ENCODE measurements around the gene TBL1X.

Gene TBL1X

GRCh38 chrX:9693307-9694001, 228.6 kb downstream of the TBL1X start:
- in situ Hi-C loops (cut with MboI; ENCODE audit: low sequenced_read_pairs), result no loop called here

DNA sequence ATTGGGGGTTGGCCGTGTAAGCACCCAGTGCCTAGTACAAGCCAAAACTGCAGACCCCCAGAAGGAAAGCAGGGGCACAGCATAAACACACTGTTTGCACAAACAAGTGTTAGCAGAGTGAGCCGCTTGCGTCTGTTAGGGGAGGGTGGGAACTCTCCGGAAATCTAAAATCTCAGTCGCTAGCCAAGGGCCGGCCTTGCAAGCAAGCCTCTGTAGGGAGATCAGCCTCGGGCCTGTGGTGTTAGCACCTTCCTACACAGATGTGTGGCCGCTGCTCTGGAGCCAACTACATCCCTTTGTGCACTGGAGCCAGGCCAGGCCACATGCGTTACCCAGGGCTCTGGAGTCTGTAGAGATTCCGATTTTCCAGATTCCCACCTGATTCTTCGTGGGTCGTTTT, 233.7 kb downstream of the TBL1X start:
- in situ Hi-C loops (cut with MboI; ENCODE audit: low sequenced_read_pairs), result no loop called here

DNA sequence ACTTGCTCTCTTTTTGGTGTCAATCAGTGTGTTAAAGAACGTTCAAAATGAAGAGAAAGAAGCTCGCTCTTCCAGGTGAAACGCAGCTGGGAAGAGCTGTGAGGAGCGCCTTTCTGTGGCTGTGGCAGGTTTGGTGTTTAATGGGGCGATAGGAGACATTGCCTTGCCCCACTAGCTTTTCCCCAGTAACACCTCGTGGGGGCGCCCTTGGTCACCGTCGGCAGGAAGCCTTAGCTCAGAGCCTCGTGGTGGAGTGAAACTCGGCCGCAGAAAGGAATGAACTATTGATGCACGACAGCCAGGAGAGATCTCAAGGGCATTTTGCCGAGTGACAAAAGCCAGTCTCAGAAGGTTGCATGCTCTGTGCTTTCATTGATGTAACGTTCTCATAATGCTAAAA, 235.7 kb downstream of the TBL1X start:
- in situ Hi-C loops (cut with MboI; ENCODE audit: low sequenced_read_pairs), result no loop called here

GRCh38 chrX:9701790-9702189, 236.9 kb downstream of the TBL1X start:
- in situ Hi-C loops (cut with MboI; ENCODE audit: low sequenced_read_pairs), result no loop called here

DNA sequence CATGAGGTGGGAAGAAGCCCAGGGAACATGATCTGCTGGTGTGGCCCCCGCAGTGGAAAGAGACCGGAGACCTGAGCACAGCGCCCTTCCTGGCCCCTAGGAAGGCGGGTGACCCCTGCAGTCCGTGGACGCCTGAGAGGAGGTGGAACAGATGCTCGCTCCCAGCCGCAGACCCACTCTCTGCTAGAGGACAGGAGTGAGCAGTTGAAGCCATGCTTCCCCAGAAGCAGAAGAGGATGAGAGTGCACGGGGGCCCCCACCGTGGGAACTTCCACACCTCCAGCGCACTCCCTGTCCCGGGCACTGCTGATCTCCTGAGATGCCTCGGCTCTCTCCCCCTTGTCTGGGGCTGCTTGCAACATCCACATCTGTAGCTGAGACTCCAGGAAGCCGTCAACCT, 238.5 kb downstream of the TBL1X start:
- in situ Hi-C loops (cut with MboI; ENCODE audit: low sequenced_read_pairs), result no loop called here

DNA sequence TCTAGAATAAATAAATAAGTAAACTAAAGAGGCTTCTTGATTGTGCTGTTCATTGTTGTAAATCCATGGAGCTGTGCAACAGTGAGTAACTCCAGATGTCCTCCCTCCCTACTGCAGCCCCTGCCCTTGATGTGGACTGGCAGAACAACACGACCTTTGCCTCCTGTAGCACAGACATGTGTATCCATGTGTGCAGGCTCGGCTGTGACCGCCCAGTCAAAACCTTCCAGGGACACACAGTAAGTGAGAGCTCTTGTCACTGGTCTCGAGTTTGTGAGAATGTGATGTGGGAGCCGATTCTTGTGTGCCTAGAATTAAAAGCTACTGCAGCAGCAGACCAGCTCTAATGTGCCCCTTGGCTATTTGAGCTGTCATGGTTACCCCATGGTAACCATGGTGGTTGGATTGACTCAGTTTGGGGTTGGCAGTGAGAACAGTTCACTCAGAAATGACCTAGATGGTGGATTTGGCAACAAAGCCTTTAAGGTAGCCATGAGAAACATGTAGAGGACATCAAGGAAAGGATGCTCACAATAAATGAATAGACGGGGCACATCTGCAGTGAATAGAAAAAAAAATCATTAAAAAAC, 240.1 kb downstream of the TBL1X start:
- in situ Hi-C loops (cut with MboI; ENCODE audit: low sequenced_read_pairs), result no loop called here

DNA sequence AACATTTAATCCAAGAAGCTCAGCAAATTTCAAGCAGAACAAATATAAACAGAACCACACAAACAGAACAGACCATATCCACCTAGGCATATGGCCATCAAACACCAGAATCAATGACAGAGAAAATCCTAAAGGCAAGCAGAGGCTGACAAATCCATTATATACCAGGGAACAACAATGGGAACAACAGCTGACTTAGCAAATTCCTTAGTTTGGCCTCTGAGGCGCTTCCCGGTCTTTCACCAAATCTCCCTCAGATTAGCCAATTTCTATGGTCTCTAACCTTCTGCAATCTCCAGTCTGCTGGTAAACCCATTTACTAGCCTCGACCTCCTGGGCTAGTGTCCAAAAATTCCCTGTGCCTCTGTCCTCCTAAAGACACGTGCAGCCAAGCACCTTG, 241.6 kb downstream of the TBL1X start:
- in situ Hi-C loops (cut with MboI; ENCODE audit: low sequenced_read_pairs), result no loop called here

DNA sequence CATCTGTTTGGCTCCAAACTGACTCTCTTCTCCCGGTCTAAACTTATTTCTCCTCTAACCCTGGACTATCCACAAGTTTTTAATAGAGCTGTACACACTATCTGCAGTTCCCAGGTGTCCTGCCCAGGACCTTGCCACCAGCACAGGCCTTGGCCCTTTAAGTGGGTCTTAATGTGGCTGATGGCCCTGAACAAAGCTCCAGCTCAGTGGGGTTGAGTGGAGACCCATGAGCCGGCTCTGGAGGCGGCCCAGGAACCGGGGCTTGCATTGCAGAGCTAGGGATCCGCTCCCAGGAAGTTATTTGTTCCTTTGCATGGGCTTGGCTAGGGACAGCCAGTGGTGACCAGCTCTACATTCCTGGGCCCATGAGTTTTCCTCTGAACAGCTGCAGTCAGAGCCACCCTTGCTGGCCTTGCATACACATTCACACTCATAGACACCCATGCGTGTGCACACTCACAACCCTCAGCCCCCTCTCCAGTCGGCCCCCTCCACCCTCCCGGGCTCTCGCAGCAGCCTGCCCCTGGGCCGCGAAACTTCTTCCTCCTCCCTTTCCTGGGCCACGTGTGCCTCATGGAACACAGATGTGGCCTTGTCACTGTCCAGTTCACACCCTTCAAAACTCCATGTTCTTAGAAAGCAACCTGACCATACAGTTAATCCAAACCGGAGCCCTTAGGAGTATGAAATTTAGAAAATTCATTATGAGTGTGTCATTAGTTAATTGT, 242.6 kb downstream of the TBL1X start:
- in situ Hi-C loops (cut with MboI; ENCODE audit: low sequenced_read_pairs), result no loop called here

GRCh38 chrX:9708086-9708485, 243.2 kb downstream of the TBL1X start:
- in situ Hi-C loops (cut with MboI; ENCODE audit: low sequenced_read_pairs), result no loop called here

DNA sequence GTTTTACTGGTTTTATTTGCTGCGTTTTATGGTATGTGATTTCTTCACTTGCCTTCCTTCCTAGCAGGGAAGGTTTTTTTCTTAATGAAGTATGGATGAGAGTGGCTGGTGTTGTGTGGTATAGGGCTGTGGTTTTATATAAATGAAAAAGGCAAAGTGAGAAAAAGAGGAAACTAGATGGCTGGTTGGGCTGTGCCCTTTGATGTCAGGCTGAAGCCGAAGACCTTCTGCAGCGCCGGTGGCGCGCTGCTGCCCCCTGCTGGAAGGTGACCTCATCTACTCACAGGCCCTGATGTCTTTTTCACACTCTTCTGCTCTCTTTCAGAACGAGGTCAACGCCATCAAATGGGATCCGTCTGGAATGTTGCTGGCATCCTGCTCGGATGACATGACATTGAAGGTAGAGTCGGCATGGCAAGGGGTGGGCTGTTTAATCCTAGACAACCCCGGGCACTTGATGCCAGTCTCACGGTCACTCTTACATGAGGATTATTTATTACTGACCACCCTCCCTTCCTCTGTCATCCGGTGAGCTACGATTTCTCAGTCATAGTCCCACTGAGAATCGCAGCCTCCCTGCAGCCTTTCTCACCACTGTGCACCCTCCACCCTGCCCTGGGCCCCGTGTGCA, 244.2 kb downstream of the TBL1X start:
- in situ Hi-C loops (cut with MboI; ENCODE audit: low sequenced_read_pairs), result no loop called here

DNA sequence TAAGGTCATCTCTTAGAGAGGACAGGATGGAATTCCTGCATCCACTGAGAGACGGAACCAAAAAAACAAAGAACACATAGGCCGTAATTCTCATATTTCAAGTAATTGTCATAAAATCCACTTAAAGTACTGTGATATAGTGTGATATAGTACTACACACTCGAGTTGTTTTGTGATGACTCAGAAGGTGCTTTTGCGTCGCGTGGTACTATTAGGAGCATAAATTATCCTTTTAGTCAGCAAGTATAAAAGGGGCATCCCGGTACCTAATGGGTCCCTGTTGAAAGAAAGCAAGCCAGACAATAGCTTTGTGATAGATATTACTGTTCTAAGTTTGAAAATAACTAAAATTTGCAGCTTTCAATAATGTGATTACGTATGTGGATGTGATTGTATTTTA, 245.5 kb downstream of the TBL1X start:
- in situ Hi-C loops (cut with MboI; ENCODE audit: low sequenced_read_pairs), result no loop called here

DNA sequence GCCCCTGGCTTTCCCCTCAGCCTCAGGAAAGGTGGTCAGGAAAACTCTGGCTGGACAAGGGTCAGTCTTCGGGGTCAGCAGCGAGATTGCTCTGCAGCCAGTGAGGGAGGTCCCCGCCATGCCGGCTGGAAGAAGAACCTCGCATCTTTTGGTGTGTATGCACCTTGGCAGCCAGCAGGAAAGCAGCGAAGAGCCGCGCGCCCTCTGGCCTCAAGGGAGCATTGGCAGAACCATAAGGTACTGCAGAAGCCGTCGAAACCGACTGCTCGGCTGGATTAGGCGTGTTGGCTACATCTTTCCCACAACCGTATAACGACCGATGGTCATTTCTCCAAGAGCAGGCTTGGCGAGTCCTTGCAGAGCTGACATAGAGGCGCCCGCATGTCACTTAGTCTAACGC, 252.5 kb downstream of the TBL1X start:
- in situ Hi-C loops (cut with MboI; ENCODE audit: low sequenced_read_pairs), result no loop called here

DNA sequence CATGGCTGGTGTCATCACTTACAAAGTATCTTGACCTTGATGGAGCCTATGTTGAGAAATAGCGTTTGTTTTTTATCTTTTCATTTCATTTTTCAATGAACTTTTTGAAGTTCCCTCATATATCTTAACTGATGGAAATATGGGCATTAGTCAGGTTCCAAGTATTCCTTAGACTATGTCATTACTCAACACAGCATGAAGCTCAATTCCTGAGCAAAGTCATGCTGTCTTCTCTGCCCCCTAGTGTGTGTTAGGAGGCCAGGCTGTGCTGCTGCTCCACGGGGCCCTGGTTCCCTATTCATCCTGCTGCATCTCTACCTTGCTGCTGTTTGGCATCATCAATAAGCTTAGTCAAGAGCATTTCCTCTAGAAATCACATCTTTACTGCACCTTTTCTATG, 259.9 kb downstream of the TBL1X start:
- in situ Hi-C loops (cut with MboI; ENCODE audit: low sequenced_read_pairs), result no loop called here

DNA sequence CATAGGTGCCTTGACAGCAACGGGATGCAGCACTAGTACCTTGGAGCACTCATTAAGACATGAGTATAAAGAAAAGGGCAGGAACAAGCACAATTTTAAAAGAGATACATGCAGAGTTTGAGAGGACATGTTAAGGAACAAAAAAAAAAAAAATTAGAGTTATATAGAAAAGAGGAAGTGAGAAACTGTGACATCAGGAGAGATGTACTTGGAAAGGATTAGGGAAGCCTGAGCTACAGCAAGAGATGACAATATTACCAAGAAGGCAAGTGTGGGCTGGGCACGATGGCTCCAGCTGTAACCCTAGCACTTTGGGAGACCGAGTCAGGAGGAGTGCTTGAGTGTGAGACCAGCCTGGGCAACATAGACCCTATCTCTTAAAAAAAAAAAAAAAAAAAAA, 263.4 kb downstream of the TBL1X start:
- in situ Hi-C loops (cut with MboI; ENCODE audit: low sequenced_read_pairs), result no loop called here

DNA sequence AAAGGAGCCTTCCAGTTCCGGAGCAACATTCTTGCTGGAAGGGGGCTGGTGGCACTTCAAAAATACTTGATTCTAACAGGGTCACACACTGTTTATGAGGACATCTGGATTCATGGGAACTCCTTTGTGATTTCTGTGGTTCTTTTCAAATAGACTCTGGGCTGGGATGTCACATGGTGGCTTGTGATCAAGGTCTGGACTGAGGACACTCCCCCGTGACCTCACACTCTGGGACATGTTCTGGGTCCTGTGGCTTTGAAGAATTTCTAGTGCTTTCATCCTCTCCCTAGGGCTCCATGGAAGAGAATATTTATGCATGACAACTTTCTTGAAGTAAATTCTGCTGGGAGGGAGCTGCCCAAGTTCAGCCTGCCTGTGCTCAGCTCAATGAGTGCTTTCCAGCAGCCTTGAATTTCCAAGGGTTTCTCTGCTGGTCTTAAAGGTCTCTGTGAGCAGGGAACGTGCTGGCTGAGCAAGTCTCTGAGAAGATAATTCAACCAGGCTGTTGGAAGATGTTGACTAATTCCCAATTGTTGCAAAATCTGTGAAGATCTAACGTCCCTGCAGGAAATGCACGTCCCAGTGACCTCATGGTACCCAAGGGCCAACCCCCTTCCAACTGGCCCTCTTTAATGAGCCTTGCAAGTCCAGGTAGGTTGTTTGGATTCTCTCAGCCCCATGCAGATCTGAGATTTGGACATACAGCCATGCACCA, 264.5 kb downstream of the TBL1X start:
- in situ Hi-C loops (cut with MboI; ENCODE audit: low sequenced_read_pairs), result no loop called here

DNA sequence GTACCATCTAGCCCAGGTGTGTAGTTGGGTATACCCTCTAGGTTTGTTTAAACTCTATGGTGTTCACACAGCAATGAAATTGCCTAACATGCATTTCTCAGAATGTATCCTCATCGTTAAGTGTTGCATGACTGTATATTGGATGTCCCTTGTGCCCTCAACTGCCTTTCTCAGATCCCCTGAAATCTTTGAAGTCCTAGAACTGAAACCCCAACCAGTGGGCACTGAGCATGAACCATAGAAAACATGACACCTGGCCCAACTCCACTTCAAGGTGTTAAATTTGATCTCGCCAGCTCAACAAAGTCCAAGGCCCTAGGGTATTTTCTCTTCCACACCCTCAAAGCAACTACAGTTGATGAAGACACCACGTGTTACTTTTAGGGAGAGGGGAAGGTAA, 265.2 kb downstream of the TBL1X start:
- in situ Hi-C loops (cut with MboI; ENCODE audit: low sequenced_read_pairs), result no loop called here

- in situ Hi-C loops (cut with MboI; ENCODE audit: low sequenced_read_pairs), result no loop called here
Observed at GRCh38 chrX:9730752-9731151, 265.9 kb downstream of the TBL1X start.

- in situ Hi-C loops (cut with MboI; ENCODE audit: low sequenced_read_pairs), result no loop called here
Observed at GRCh38 chrX:9737363-9737762, 272.5 kb downstream of the TBL1X start.

DNA sequence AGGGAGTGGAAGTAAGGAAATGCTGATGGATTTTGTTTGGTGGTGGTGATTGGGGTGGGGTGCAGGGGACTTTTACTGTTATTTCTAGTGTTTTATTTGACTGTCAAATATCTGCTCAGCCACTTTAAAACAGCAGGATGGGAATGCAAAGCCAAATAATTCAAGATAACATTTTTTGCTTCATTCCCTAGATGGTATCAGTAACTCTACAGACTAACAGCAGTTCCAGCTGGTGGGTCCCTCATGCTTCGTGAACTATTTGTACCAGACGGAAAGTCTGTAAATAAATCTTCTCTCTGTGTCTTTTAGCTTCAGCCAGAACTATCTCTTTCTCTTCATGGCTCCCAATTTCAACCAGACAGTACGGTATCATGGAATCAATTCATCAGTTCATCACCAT, 273.3 kb downstream of the TBL1X start:
- in situ Hi-C loops (cut with MboI; ENCODE audit: low sequenced_read_pairs), result no loop called here

GRCh38 chrX:9739130-9739529, 274.3 kb downstream of the TBL1X start:
- in situ Hi-C loops (cut with MboI; ENCODE audit: low sequenced_read_pairs), result no loop called here

GRCh38 chrX:9745417-9746115, 280.7 kb downstream of the TBL1X start:
- in situ Hi-C loops (cut with MboI; ENCODE audit: low sequenced_read_pairs), result no loop called here
